T-cell (primary cell): Measurements from ENCODE around the gene TIAM1. TPM values are rescaled to one million over a fixed set of nuclear protein-coding genes. Genes with fewer than 3 reads are reported as not detected.
A peak's percentile ranks its signal among the peaks of the same experiment; 100 is the strongest.

ENCODE experiments used
- ATAC-seq, 4 experiments: fragments of 200-7000 bp in 3 of 4; fragments of 150-1000 bp in 1 of 4; cut with Tn5 transposase; replicated peaks in 1 of 4; 1 replicate in 3 of 4; 2 replicates in 1 of 4; pipeline ENCODE4 v1.10.0; 2021; ENCODE audit warnings: moderate library complexity in 3 of 4, mild to moderate bottlenecking in 2 of 4, moderate number of reproducible peaks in 1 of 4
- CTCF ChIA-PET, 2 donors: fragments of 300-600 bp; sonication (Branson Sonifier 250); formaldehyde crosslinking; loops; one replicate each; lab custom pipeline; 2022; ENCODE audit warnings: antibody characterized with exemption in 2 of 2; lab: Charles Lee
- POLR2A ChIA-PET, 2 donors: fragments of 300-600 bp; sonication (Branson Sonifier 250); formaldehyde crosslinking; loops; one replicate each; lab custom pipeline; 2022; ENCODE audit warnings: antibody characterized with exemption in 2 of 2; lab: Charles Lee
- DNase-seq, 35 experiments: peaks; one replicate each; pipeline versions ENCODE4 v3.0.0 to v3.0.0-alpha.2; 2013 to 2023
- H3K27ac ChIP-seq: one replicate; pipeline ENCODE4 v1.5.1; 2013; ENCODE audit warnings: low read length
- H3K27me3 ChIP-seq, 2 experiments: replicated peaks in 1 of 2; 1 replicate in 1 of 2; 2 replicates in 1 of 2; pipeline versions ENCODE4 v1.6.1 to v1.7.0; 2013; ENCODE audit warnings: low read length in 1 of 2, mixed read lengths in 1 of 2; ENCODE audit not compliant: control insufficient read depth in 2 of 2, insufficient read depth in 2 of 2; ENCODE audit errors: extremely low read depth in 1 of 2
- H3K36me3 ChIP-seq, 2 donors: 1 replicate in 1 of 2; 2 replicates in 1 of 2; pipeline versions ENCODE4 v1.6.1 to v1.7.0; 2013; ENCODE audit warnings: low read length in 1 of 2; ENCODE audit not compliant: control insufficient read depth in 2 of 2, insufficient read depth in 1 of 2; ENCODE audit errors: extremely low read depth in 1 of 2
- H3K4me1 ChIP-seq, 2 experiments: 1 replicate in 1 of 2; 2 replicates in 1 of 2; pipeline versions ENCODE4 v1.6.1 to v1.7.0; 2013; ENCODE audit warnings: low read length in 2 of 2, mixed read lengths in 1 of 2; ENCODE audit not compliant: insufficient read depth in 2 of 2, control insufficient read depth in 1 of 2; ENCODE audit errors: extremely low read depth in 1 of 2
- H3K4me3 ChIP-seq, 2 donors: 1 replicate in 1 of 2; 2 replicates in 1 of 2; pipeline versions ENCODE4 v1.5.1 to v1.7.0; 2013; ENCODE audit warnings: mild to moderate bottlenecking in 2 of 2, low read length in 1 of 2, moderate library complexity in 1 of 2; ENCODE audit not compliant: control insufficient read depth in 1 of 2; ENCODE audit errors: extremely low read depth in 1 of 2
- H3K9me3 ChIP-seq: 2 replicates; pipeline ENCODE4 v1.7.0; 2013
- H3K27ac Mint-ChIP-seq, 2 donors: one replicate each; pipeline ENCODE4 v1.8.0; 2020 to 2021; ENCODE audit warnings: mild to moderate bottlenecking in 2 of 2, mixed read lengths in 2 of 2
- H3K27me3 Mint-ChIP-seq, 2 donors: one replicate each; pipeline ENCODE4 v1.8.0; 2021 to 2022; ENCODE audit warnings: mixed read lengths in 2 of 2
- H3K36me3 Mint-ChIP-seq: one replicate; pipeline ENCODE4 v1.8.0; 2021; ENCODE audit warnings: mixed read lengths
- H3K4me1 Mint-ChIP-seq, 3 donors: one replicate each; pipeline ENCODE4 v1.8.0; 2020 to 2022; ENCODE audit warnings: mixed read lengths in 3 of 3, mild to moderate bottlenecking in 1 of 3
- H3K4me3 Mint-ChIP-seq, 3 donors: one replicate each; pipeline ENCODE4 v1.8.0; 2020 to 2022; ENCODE audit warnings: mild to moderate bottlenecking in 3 of 3, mixed read lengths in 3 of 3, moderate library complexity in 3 of 3
- H3K9me3 Mint-ChIP-seq, 3 donors: one replicate each; pipeline ENCODE4 v1.8.0; 2020 to 2022; ENCODE audit warnings: mixed read lengths in 3 of 3
- WGBS: methylation state at CpG from one replicate; pipeline ENCODE4 v1.1.5; 2013; ENCODE audit warnings: missing lambda C conversion rate; ENCODE audit not compliant: insufficient coverage; 5-methylcytosine and 5-hydroxymethylcytosine counted together
- total RNA-seq, 35 experiments: library from RNA in 6 of 35; stranded (reverse) in 6 of 35; fragments of 120-200 nt in 1 of 35; gene quantifications; one replicate each; pipeline versions ENCODE4 v1.2.1 to v1.2.4 and lab custom pipeline; 2013 to 2026

Gene TIAM1
- total RNA-seq, 5 donors from 2014 or later (not counting 1 experiment from before 2014, with no cell fraction given) = 60.8 to 79.4 (median 65.5) TPM

GRCh38 chr21:31330144-31330483 lies 13.9 kb downstream of the TIAM1 start:
- POLR2A ChIA-PET = no interaction called here
- ATAC-seq = no peak
- CTCF ChIA-PET = interaction anchor here in 1 of 2 donors (0.5 kb wide), 1 partner anchor 117 kb away, joined by 3 read pairs; no protein-coding TSS in a partner anchor

DNA sequence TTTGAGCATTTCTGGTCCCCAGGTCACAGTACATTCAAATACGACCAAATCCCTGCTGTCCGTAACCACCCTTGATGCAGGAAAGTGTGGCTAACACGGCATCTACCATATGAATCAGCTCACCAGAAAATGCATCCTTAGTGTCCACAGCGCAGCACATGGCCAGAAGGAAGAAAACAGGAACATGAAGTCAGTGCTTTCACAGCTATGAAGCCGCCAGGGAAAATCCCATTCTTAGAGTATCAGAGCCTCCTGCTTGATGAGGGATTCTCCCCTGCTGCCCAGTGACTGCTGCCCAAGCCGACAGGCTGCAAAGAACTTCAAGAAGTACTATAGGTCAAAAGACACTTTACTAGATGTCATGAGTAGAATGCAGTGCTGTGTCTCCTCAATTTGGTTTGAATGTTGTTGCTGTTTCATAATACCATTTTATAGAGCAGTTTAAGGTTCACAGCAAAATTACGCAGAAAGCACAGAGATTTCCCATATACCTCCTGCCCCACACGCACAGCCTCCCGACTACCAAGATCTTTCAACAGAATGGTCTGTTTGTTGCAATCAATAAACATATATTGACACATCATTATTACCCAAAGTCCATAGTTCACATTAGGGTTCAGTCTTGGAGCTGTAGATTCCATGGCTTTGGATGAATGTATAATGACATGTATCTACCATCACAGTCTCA lies 14.5 kb downstream of the TIAM1 start:
- ATAC-seq = no peak
- Mint-ChIP-seq H3K4me1 (peaks cover 28 to 39% (median 30%) of the 10 kb centered on the region in 3 donors), H3K36me3 (peaks cover 8% of the 10 kb centered on the region), H3K4me3 (no peak overlapping the region), H3K27me3 (no peaks in the 10 kb centered on the region), H3K9me3 (no peaks in the 10 kb centered on the region), H3K27ac (no peak overlapping the region)
- no peak overlapping the region for H3K27ac ChIP-seq
- ChIA-PET POLR2A (interaction anchor here in 1 of 2 donors (0.5 kb wide), 1 partner anchor 130 kb away, joined by 13 read pairs; no protein-coding TSS in a partner anchor), CTCF (no interaction called here)
- 100% methylated on average over 5 of the region's 9 CpGs for WGBS
- H3K4me3 ChIP-seq = no peak overlapping the region
- H3K9me3 ChIP-seq = no peaks in the 10 kb centered on the region
- H3K27me3 ChIP-seq = no peaks in the 10 kb centered on the region
- peaks cover 6 to 16% of the 10 kb centered on the region in 2 experiments for H3K4me1 ChIP-seq
- peaks cover 0 to 11% of the 10 kb centered on the region in 2 donors for H3K36me3 ChIP-seq
- DNase-seq = no peak

More at GRCh38 chr21:31330144-31330483, 13.9 kb downstream of the TIAM1 start:
- peaks cover 0 to 11% of the 10 kb centered on the region in 2 donors for H3K36me3 ChIP-seq
- no peaks in the 10 kb centered on the region for H3K9me3 ChIP-seq
- peaks cover 6 to 16% of the 10 kb centered on the region in 2 experiments for H3K4me1 ChIP-seq
- peaks cover 8% of the 10 kb centered on the region for H3K36me3 Mint-ChIP-seq
- H3K4me3 Mint-ChIP-seq = no peak overlapping the region
- no peak overlapping the region for H3K4me3 ChIP-seq
- no peaks in the 10 kb centered on the region for H3K27me3 Mint-ChIP-seq
- no peaks in the 10 kb centered on the region for H3K9me3 Mint-ChIP-seq
- H3K4me1 Mint-ChIP-seq = peaks cover 28 to 39% (median 30%) of the 10 kb centered on the region in 3 donors
- H3K27ac Mint-ChIP-seq = no peak overlapping the region
- no CpG with 5 or more reads among the region's 2 CpGs for WGBS
- DNase-seq = no peak
- H3K27ac ChIP-seq = no peak overlapping the region
- no peaks in the 10 kb centered on the region for H3K27me3 ChIP-seq

DNA sequence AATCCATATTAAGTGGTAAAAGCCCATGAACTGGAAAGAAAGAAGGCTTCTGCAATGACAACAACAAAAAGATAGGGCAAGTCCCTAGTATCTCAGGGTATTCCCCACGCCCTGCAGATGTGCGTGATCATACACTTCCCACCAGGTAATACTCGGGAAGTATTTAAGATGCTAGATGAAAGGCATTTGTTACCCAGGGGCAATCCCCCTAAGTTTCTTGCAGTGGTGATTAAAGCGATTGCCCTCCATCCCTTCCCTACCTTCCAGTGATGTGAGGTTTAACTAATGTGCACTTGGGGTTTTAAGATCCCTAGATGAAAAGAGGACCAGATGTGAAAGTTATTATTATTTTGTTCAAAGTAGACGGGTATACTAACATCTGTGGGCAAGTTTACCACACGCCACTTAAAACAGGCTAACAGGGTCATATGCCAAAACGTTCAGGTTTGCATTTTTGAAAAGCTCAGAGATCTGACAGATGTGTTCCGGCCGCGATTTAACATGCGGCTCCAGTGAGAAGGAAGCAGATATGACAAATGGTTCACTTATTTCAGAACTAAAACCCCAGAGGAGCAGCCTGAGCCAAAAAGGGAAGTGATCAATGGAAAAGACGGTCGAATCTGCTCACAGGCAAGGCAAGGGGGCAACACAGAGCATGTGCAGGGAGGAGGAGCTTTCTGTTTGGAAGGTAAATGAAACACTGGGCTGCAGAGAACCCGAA lies 17.4 kb downstream of the TIAM1 start:
- CTCF ChIA-PET = interaction anchor here (0.5 to 1.2 kb wide), 3 partner anchors 65 to 233 kb away, joined by 4 to 6 read pairs (median 6); no protein-coding TSS in a partner anchor
- POLR2A ChIA-PET = no interaction called here
- DNase-seq (peak in 28 of 35 experiments; percentile 2 to 72 (median 23)), ATAC-seq (peak; percentile 64 to 89 (median 76))
- Histone ChIP-seq H3K4me3 (peak overlapping the region; percentile 15 to 26), H3K36me3 (peaks cover 0 to 11% of the 10 kb centered on the region in 2 donors), H3K9me3 (no peaks in the 10 kb centered on the region), H3K27me3 (no peaks in the 10 kb centered on the region), H3K4me1 (peaks cover 6 to 16% of the 10 kb centered on the region in 2 experiments), H3K27ac (peak overlapping the region; percentile 16)
- WGBS = 6% methylated on average over 3 of the region's 14 CpGs
- H3K4me1 Mint-ChIP-seq = peaks cover 22 to 27% (median 22%) of the 10 kb centered on the region in 3 donors
- peak overlapping the region; percentile 77 to 81 for H3K27ac Mint-ChIP-seq
- H3K36me3 Mint-ChIP-seq = peaks cover 11% of the 10 kb centered on the region
- peak overlapping the region; percentile 65 to 75 (median 67) for H3K4me3 Mint-ChIP-seq
- no peaks in the 10 kb centered on the region for H3K9me3 Mint-ChIP-seq
- H3K27me3 Mint-ChIP-seq = no peaks in the 10 kb centered on the region

- H3K27ac ChIP-seq = no peak overlapping the region
- H3K4me1 ChIP-seq = peaks cover 0 to 2% of the 10 kb centered on the region in 2 experiments
- peaks cover 0 to 3% of the 10 kb centered on the region in 2 donors for H3K36me3 ChIP-seq
- no peaks in the 10 kb centered on the region for H3K27me3 ChIP-seq
- no peak overlapping the region for H3K4me3 Mint-ChIP-seq
- no peaks in the 10 kb centered on the region for H3K9me3 Mint-ChIP-seq
- peak overlapping the region in 1 of 2 donors; percentile 8 for H3K27ac Mint-ChIP-seq
- no CpG with 5 or more reads among the region's 2 CpGs for WGBS
- DNase-seq (no peak), ATAC-seq (no peak)
- H3K9me3 ChIP-seq = no peaks in the 10 kb centered on the region
- peaks cover 0 to 12% (median 11%) of the 10 kb centered on the region in 3 donors for H3K4me1 Mint-ChIP-seq
- no peaks in the 10 kb centered on the region for H3K27me3 Mint-ChIP-seq
- H3K4me3 ChIP-seq = no peak overlapping the region
- POLR2A ChIA-PET = no interaction called here
- CTCF ChIA-PET = interaction anchor here in 1 of 2 donors (0.7 kb wide), 1 partner anchor 105 kb away, joined by 4 read pairs; no protein-coding TSS in a partner anchor
- H3K36me3 Mint-ChIP-seq = peaks cover 1% of the 10 kb centered on the region
These were observed 25.1 kb downstream of the TIAM1 start for GRCh38 chr21:31318971-31319370.

GRCh38 chr21:31317688-31318087 lies 26.4 kb downstream of the TIAM1 start:
- Histone ChIP-seq H3K9me3 (no peaks in the 10 kb centered on the region), H3K27me3 (no peaks in the 10 kb centered on the region), H3K4me1 (peaks cover 0 to 2% of the 10 kb centered on the region in 2 experiments), H3K27ac (no peak overlapping the region), H3K4me3 (no peak overlapping the region), H3K36me3 (peaks cover 0 to 3% of the 10 kb centered on the region in 2 donors)
- Mint-ChIP-seq H3K27me3 (no peaks in the 10 kb centered on the region), H3K27ac (no peak overlapping the region), H3K4me3 (no peak overlapping the region), H3K9me3 (no peaks in the 10 kb centered on the region), H3K4me1 (peaks cover 0 to 12% (median 11%) of the 10 kb centered on the region in 3 donors), H3K36me3 (no peaks in the 10 kb centered on the region)
- POLR2A ChIA-PET = no interaction called here
- 71% methylated on average over 1 of the region's 1 CpG for WGBS
- CTCF ChIA-PET = no interaction called here
- DNase-seq (no peak), ATAC-seq (no peak)

DNA sequence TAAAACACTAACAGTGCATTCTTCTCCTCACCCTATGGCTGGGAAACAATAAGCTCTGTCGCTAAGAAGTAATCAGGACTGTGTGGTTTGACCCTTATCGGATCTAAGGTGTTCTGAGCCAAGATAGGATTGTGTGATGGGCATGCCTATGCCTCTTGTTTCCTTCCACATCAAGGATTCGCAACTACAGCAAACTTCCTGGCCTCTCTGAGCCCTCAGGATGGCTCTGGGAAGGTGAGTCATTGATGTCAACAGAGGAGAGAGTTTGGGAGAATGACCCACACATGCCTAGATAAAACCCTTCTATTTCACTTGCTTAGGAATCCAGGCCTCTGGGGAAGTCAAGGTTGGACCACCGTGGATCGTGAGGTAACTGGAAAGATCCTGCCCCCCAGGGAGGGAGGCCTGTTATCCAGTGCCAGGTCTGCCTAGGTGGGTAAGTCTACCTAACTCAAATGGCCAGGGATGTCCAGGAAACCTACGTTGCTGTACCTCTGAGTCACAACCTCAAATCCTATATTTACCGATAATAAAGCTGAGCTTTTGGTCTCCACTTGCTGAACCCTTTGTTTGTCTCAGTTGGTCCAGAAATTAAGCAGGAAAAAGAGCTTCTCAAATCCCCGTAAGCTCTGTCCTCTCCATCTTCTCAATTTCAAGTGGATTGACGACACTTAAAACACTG lies 27.4 kb downstream of the TIAM1 start:
- no peaks in the 10 kb centered on the region for H3K27me3 ChIP-seq
- peaks cover 0 to 2% of the 10 kb centered on the region in 2 experiments for H3K4me1 ChIP-seq
- no peak overlapping the region for H3K4me3 ChIP-seq
- H3K27ac ChIP-seq = no peak overlapping the region
- no peaks in the 10 kb centered on the region for H3K36me3 Mint-ChIP-seq
- no peaks in the 10 kb centered on the region for H3K9me3 ChIP-seq
- 100% methylated on average over 3 of the region's 9 CpGs for WGBS
- POLR2A ChIA-PET = no interaction called here
- peaks cover 0 to 12% (median 11%) of the 10 kb centered on the region in 3 donors for H3K4me1 Mint-ChIP-seq
- CTCF ChIA-PET = no interaction called here
- no peak for ATAC-seq
- no peak overlapping the region for H3K4me3 Mint-ChIP-seq
- no peaks in the 10 kb centered on the region for H3K9me3 Mint-ChIP-seq
- no peak overlapping the region for H3K27ac Mint-ChIP-seq
- peaks cover 0 to 3% of the 10 kb centered on the region in 2 donors for H3K36me3 ChIP-seq
- H3K27me3 Mint-ChIP-seq = no peaks in the 10 kb centered on the region
- DNase-seq = no peak
